ENCODE results near the gene LRMDA. TPM values are rescaled to one million over a fixed set of nuclear protein-coding genes. Genes with fewer than 3 reads are reported as not detected.

LRMDA gene
- total and polyA plus RNA-seq, 7 donors, result 1.0 to 5.7 (median 2.5) TPM

- H3K27ac ChIP-seq, result no peak overlapping the region
- no peaks in the 10 kb centered on the region for H3K36me3 ChIP-seq (ENCODE audit: insufficient read depth in 1 of 2, low read depth in 1 of 2)
- no peaks in the 10 kb centered on the region for H3K4me1 ChIP-seq
- H3K27me3 ChIP-seq (ENCODE audit: insufficient read depth in 3 of 3, low read length in 2 of 3), result no peaks in the 10 kb centered on the region
- no peaks in the 10 kb centered on the region for H3K9me3 ChIP-seq
- 56 to 60% (median 59%) methylated on average over 3 of the region's 3 CpGs for WGBS, 3 donors
- H3K4me3 ChIP-seq, result no peak overlapping the region
- DNase-seq, result no peak
- ATAC-seq, result no peak
- TF ChIP-seq, protein P1, sequence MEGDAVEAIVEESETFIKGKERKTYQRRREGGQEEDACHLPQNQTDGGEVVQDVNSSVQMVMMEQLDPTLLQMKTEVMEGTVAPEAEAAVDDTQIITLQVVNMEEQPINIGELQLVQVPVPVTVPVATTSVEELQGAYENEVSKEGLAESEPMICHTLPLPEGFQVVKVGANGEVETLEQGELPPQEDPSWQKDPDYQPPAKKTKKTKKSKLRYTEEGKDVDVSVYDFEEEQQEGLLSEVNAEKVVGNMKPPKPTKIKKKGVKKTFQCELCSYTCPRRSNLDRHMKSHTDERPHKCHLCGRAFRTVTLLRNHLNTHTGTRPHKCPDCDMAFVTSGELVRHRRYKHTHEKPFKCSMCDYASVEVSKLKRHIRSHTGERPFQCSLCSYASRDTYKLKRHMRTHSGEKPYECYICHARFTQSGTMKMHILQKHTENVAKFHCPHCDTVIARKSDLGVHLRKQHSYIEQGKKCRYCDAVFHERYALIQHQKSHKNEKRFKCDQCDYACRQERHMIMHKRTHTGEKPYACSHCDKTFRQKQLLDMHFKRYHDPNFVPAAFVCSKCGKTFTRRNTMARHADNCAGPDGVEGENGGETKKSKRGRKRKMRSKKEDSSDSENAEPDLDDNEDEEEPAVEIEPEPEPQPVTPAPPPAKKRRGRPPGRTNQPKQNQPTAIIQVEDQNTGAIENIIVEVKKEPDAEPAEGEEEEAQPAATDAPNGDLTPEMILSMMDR (IDR thresholded peaks at IDR 0.05), result no peak
- intact Hi-C loops (cut with DNase I), result no loop called here
Measured at GRCh38 chr10:75876710-75877109, 445.3 kb downstream of the LRMDA start.

- no peaks in the 10 kb centered on the region for H3K27me3 ChIP-seq (ENCODE audit: insufficient read depth in 3 of 3, low read length in 2 of 3)
- intact Hi-C loops (cut with DNase I), result no loop called here
- ATAC-seq, result no peak
- no peaks in the 10 kb centered on the region for H3K9me3 ChIP-seq
- H3K27ac ChIP-seq, result no peak overlapping the region
- no peak overlapping the region for H3K4me3 ChIP-seq
- TF ChIP-seq, protein P1 (IDR thresholded peaks at IDR 0.05), result no peak
- WGBS, 3 donors, result 66 to 73% (median 70%) methylated on average over 7 of the region's 7 CpGs
- DNase-seq, result no peak
- H3K36me3 ChIP-seq (ENCODE audit: insufficient read depth in 1 of 2, low read depth in 1 of 2), result no peaks in the 10 kb centered on the region
- no peaks in the 10 kb centered on the region for H3K4me1 ChIP-seq
Measured at GRCh38 chr10:75877877-75878276, 446.5 kb downstream of the LRMDA start.

GRCh38 chr10:75878586-75878985, 447.2 kb downstream of the LRMDA start:
- H3K9me3 ChIP-seq, result no peaks in the 10 kb centered on the region
- TF ChIP-seq, protein P1 (IDR thresholded peaks at IDR 0.05), result no peak
- no peaks in the 10 kb centered on the region for H3K36me3 ChIP-seq (ENCODE audit: insufficient read depth in 1 of 2, low read depth in 1 of 2)
- H3K4me1 ChIP-seq, result no peaks in the 10 kb centered on the region
- no peaks in the 10 kb centered on the region for H3K27me3 ChIP-seq (ENCODE audit: insufficient read depth in 3 of 3, low read length in 2 of 3)
- no peak for DNase-seq
- no peak overlapping the region for H3K4me3 ChIP-seq
- ATAC-seq, result no peak
- no peak overlapping the region for H3K27ac ChIP-seq
- intact Hi-C loops (cut with DNase I), result no loop called here
- WGBS, 3 donors, result 68 to 86% (median 81%) methylated on average over 2 of the region's 2 CpGs

- Histone ChIP-seq H3K9me3 (no peaks in the 10 kb centered on the region), H3K4me3 (no peak overlapping the region), H3K27me3 (ENCODE audit: insufficient read depth in 3 of 3, low read length in 2 of 3) (no peaks in the 10 kb centered on the region), H3K27ac (no peak overlapping the region), H3K4me1 (no peaks in the 10 kb centered on the region), H3K36me3 (ENCODE audit: insufficient read depth in 1 of 2, low read depth in 1 of 2) (no peaks in the 10 kb centered on the region)
- TF ChIP-seq, protein P1 (IDR thresholded peaks at IDR 0.05), result no peak
- ATAC-seq, result no peak
- DNase-seq, result no peak
- intact Hi-C loops (cut with DNase I), result no loop called here
- WGBS, 3 donors, result 46 to 56% (median 52%) methylated on average over 4 of the region's 4 CpGs
Measured at GRCh38 chr10:75880031-75880775, 448.8 kb downstream of the LRMDA start.
